Colonic mucosa (tissue), 4 donors: ENCODE measurements around the gene ZER1. TPM values are rescaled to one million over a fixed set of nuclear protein-coding genes. Genes with fewer than 3 reads are reported as not detected.

Experiments used
- DNase-seq: peaks from one replicate; pipeline ENCODE4 v3.0.0-alpha.2; 2020
- H3K27ac ChIP-seq: fragments of 200-600 bp; one replicate; pipeline ENCODE4 v1.8.0; 2021
- H3K27me3 ChIP-seq: fragments of 200-600 bp; one replicate; pipeline ENCODE4 v1.8.0; 2021
- H3K36me3 ChIP-seq: fragments of 200-600 bp; one replicate; pipeline ENCODE4 v1.8.0; 2021
- H3K4me1 ChIP-seq: fragments of 200-600 bp; one replicate; pipeline ENCODE4 v1.8.0; 2021; ENCODE audit warnings: mild to moderate bottlenecking
- H3K4me3 ChIP-seq: fragments of 200-600 bp; one replicate; pipeline ENCODE4 v1.8.0; 2021
- H3K9ac ChIP-seq, 2 donors: one replicate each; pipeline ENCODE4 v1.7.0; 2013; ENCODE audit warnings: control low read depth in 2 of 2, low read depth in 2 of 2, low read length in 2 of 2
- H3K9me3 ChIP-seq: fragments of 200-600 bp; one replicate; pipeline ENCODE4 v1.8.0; 2021
- CTCF ChIP-seq: fragments of 200-600 bp; IDR thresholded peaks from one replicate; pipeline ENCODE4 v1.8.0; 2022; ENCODE audit warnings: antibody characterized with exemption, mild to moderate bottlenecking
- intact Hi-C: fragments of 100-400 bp; cut with DNase I; formaldehyde crosslinking; loops from one replicate; pipeline ENCODE4 v1.14.1; 2022
- total RNA-seq, 2 donors: library from RNA; stranded (reverse); fragmentation: NEBNext Ultra II Directional in 1 of 2; extraction: Animal tissue kit (Norgen Biotek cat#: 25700) in 1 of 2; gene quantifications; one replicate each; pipeline ENCODE4 v1.2.1, GENCODE V29; 2021
- donor health status: healthy.
- donor health status: DM: no; HTN: no; CAD: no.
- donor health status: DM: no; HTN: no; CAD: no.

Gene ZER1
- total RNA-seq, 2 donors from 2014 or later, result 35.1 to 54.7 TPM

- peak; percentile 95 for TF ChIP-seq CTCF
- Histone ChIP-seq H3K36me3 (no peaks in the 10 kb centered on the region), H3K9ac (peak within 1 kb of the TSS; percentile 68 to 75), H3K9me3 (no peaks in the 10 kb centered on the region), H3K27ac (peak within 1 kb of the TSS; percentile 87), H3K4me3 (peak within 1 kb of the TSS; percentile 67), H3K27me3 (no peaks in the 10 kb centered on the region), H3K4me1 (no peaks in the 10 kb centered on the region)
- intact Hi-C loops, result no loop called here
- DNase-seq, result peak; percentile 99
Measured at GRCh38 chr9:128818099-128818838, 46.5 kb upstream of the ZER1 start, which contains the start of gene ENDOG. ENDOG (plus strand) TSS chr9:128818500; CDS start chr9:128818685, 185 bp downstream.

GRCh38 chr9:128810873-128811272 is 39.1 kb upstream of the ZER1 start:
- H3K9me3 ChIP-seq, result no peaks in the 10 kb centered on the region
- no peaks in the 10 kb centered on the region for H3K27me3 ChIP-seq
- H3K27ac ChIP-seq, result no peak overlapping the region
- no peak overlapping the region for H3K9ac ChIP-seq
- H3K4me3 ChIP-seq, result no peak overlapping the region
- intact Hi-C loops, result no loop called here
- no peak for DNase-seq
- no peak for TF ChIP-seq CTCF
- H3K36me3 ChIP-seq, result no peaks in the 10 kb centered on the region
- H3K4me1 ChIP-seq, result no peaks in the 10 kb centered on the region

GRCh38 chr9:128809831-128810230 is 38.1 kb upstream of the ZER1 start:
- intact Hi-C loops, result no loop called here
- Histone ChIP-seq H3K36me3 (no peaks in the 10 kb centered on the region), H3K4me1 (no peaks in the 10 kb centered on the region), H3K27me3 (no peaks in the 10 kb centered on the region), H3K4me3 (no peak overlapping the region), H3K27ac (no peak overlapping the region), H3K9me3 (no peaks in the 10 kb centered on the region), H3K9ac (no peak overlapping the region)
- TF ChIP-seq CTCF, result no peak
- DNase-seq, result no peak

- no peaks in the 10 kb centered on the region for H3K9me3 ChIP-seq
- no peaks in the 10 kb centered on the region for H3K4me1 ChIP-seq
- intact Hi-C loops, result no loop called here
- no peaks in the 10 kb centered on the region for H3K36me3 ChIP-seq
- DNase-seq, result no peak
- no peak overlapping the region for H3K9ac ChIP-seq
- H3K27ac ChIP-seq, result no peak overlapping the region
- no peaks in the 10 kb centered on the region for H3K27me3 ChIP-seq
- TF ChIP-seq CTCF, result no peak
- no peak overlapping the region for H3K4me3 ChIP-seq
Measured at GRCh38 chr9:128809036-128809599, 37.4 kb upstream of the ZER1 start.

- Histone ChIP-seq H3K27ac (no peak overlapping the region), H3K9ac (no peak overlapping the region), H3K9me3 (no peaks in the 10 kb centered on the region), H3K27me3 (no peaks in the 10 kb centered on the region), H3K36me3 (no peaks in the 10 kb centered on the region), H3K4me1 (no peaks in the 10 kb centered on the region), H3K4me3 (no peak overlapping the region)
- no peak for TF ChIP-seq CTCF
- no peak for DNase-seq
- intact Hi-C loops, result no loop called here
Measured at GRCh38 chr9:128808543-128808942, 36.8 kb upstream of the ZER1 start.
